Adipocyte (in vitro differentiated cells): ENCODE data around the gene TACC2.
A peak's percentile ranks its signal among the peaks of the same experiment; 100 is the strongest.

Source experiments
- DNase-seq: peaks from one replicate; pipeline ENCODE4 v3.0.0-alpha.2; 2015; ENCODE audit warnings: low read depth
- H3K27me3 ChIP-seq: replicated peaks from 2 replicates; pipeline ENCODE4 v1.7.0; 2013; ENCODE audit warnings: mild to moderate bottlenecking, low read length, moderate library complexity; ENCODE audit not compliant: control insufficient read depth, insufficient read depth
- H3K36me3 ChIP-seq: 2 replicates; pipeline ENCODE4 v1.7.0; 2013; ENCODE audit warnings: low read length, mild to moderate bottlenecking, moderate library complexity; ENCODE audit not compliant: control insufficient read depth, insufficient read depth, severe bottlenecking
- H3K4me1 ChIP-seq: 2 replicates; pipeline ENCODE4 v1.7.0; 2013; ENCODE audit warnings: mild to moderate bottlenecking, low read length, moderate library complexity; ENCODE audit not compliant: control insufficient read depth, insufficient read depth
- H3K4me3 ChIP-seq: 2 replicates; pipeline ENCODE4 v1.7.0; 2013; ENCODE audit warnings: mild to moderate bottlenecking, low read length, moderate library complexity
- H3K9ac ChIP-seq: 2 replicates; pipeline ENCODE4 v1.7.0; 2013; ENCODE audit warnings: mild to moderate bottlenecking, low read length, moderate library complexity
- H3K9me3 ChIP-seq: 2 replicates; pipeline ENCODE4 v1.7.0; 2013; ENCODE audit warnings: mild to moderate bottlenecking, low read length, moderate library complexity; ENCODE audit not compliant: control insufficient read depth

Gene TACC2

DNA sequence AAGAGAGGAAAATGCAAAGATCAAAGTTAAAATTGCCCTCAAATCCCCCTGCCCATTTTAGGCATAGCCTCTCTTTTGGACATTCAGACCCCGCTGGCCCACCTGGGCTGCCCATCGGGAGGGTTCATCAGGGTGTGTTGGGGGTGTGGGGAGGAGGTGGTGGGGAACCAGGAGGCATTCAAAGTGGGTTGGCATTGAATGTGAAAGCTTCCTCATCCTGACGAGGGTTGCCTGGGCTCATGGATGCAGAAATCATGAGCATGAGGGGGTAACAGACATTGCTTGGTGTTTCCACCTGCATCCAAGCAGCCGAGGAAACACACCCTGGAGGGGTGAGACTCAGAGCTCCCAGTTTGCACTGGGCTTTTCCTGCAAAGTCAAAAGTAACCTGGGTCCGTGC is 302.8 kb downstream of the TACC2 start:
- H3K9me3 ChIP-seq: no peaks in the 10 kb centered on the region
- peaks cover 9% of the 10 kb centered on the region for H3K27me3 ChIP-seq
- H3K4me3 ChIP-seq: no peak overlapping the region
- H3K36me3 ChIP-seq: no peaks in the 10 kb centered on the region
- DNase-seq: no peak
- H3K4me1 ChIP-seq: peaks cover 9% of the 10 kb centered on the region
- no peak overlapping the region for H3K9ac ChIP-seq

DNA sequence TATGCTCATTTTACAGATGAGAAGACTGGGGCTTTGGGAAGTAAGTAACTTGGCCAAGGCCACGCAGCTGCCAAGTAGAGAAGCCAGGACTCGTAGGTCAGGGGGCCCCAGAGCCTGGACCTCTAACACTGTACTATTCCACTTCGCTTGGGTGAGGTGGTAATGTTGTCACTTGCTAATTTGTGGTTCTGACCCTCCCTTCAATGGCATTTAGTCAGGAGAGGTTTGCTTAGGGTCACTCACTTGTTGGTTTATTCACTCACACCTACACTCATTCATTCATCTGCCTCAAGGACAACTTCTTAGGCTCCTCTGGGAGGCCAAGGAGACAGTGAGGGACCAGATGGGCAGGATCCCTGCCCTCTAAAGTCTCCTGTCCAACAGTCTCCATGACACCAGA is 303.4 kb downstream of the TACC2 start:
- DNase-seq: no peak
- no peaks in the 10 kb centered on the region for H3K36me3 ChIP-seq

DNA sequence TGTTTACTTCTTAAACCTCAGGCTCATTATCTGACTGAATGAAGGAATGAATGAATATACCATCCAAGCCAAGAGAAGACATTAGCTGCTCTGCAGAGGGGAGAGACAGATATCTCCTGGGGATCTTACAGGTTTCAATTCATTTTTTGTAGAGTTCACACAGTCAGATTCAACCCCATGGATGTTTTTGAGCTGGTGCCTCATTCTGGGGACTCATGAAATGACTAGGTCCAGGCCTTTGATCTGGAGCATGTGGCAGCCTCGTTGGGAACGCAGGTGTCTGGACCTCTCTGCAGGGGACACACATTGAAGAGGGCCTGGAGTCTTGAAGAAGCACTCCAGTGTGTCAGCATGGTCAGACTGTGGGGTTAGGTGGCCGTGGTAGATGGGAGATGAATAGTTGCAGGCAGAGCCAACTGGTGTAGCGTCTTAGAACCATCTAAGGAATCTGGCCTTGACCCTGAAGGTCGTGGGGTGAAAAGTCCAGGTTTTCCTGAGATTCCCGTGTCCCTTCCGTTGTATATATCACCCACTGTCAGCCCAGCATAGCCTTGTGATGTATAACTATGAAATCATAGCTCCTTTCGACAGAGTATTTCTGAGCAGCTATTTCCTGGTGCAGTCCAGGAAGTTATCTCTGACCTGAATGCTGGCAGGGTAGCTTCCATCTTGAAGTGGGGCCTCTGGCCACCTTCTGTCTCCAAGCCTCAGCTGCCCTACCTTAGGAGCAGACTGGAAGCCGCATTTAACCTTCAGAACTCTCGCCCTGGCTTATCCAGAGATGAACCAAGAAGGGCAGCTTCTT is 304.4 kb downstream of the TACC2 start:
- Histone ChIP-seq H3K9ac (no peak overlapping the region), H3K9me3 (no peaks in the 10 kb centered on the region), H3K36me3 (no peaks in the 10 kb centered on the region), H3K4me3 (no peak overlapping the region), H3K27me3 (peaks cover 9% of the 10 kb centered on the region), H3K4me1 (no peaks in the 10 kb centered on the region)
- DNase-seq: no peak

More for the DNA sequence above, 303.4 kb downstream of the TACC2 start:
- Histone ChIP-seq H3K4me3 (no peak overlapping the region), H3K4me1 (peaks cover 2% of the 10 kb centered on the region), H3K9me3 (no peaks in the 10 kb centered on the region), H3K27me3 (peaks cover 9% of the 10 kb centered on the region), H3K9ac (no peak overlapping the region)

DNA sequence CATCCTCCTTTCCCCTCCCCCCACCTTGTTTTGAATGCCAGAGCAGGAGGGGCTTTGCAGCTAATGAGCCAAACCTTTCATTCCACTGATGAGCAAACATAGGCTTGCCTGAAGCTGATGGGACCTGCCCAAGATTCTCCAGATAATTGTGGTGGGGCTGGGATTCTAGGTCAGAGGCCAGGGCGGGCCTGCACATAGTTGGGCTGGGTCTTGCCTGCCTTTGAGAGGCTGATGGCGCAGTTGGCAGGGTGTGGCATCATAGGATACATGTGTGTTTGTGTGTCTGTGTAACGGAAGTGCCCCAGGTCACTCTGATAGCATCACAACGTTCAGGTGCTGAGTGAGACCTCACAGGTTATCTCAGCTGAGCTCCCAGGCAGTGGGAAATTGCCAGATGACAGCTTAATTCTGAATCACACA is 305.0 kb downstream of the TACC2 start:
- DNase-seq: no peak
- no peaks in the 10 kb centered on the region for H3K36me3 ChIP-seq
- no peaks in the 10 kb centered on the region for H3K9me3 ChIP-seq
- no peaks in the 10 kb centered on the region for H3K4me1 ChIP-seq
- peaks cover 9% of the 10 kb centered on the region for H3K27me3 ChIP-seq
- H3K4me3 ChIP-seq: no peak overlapping the region
- H3K9ac ChIP-seq: no peak overlapping the region

DNA sequence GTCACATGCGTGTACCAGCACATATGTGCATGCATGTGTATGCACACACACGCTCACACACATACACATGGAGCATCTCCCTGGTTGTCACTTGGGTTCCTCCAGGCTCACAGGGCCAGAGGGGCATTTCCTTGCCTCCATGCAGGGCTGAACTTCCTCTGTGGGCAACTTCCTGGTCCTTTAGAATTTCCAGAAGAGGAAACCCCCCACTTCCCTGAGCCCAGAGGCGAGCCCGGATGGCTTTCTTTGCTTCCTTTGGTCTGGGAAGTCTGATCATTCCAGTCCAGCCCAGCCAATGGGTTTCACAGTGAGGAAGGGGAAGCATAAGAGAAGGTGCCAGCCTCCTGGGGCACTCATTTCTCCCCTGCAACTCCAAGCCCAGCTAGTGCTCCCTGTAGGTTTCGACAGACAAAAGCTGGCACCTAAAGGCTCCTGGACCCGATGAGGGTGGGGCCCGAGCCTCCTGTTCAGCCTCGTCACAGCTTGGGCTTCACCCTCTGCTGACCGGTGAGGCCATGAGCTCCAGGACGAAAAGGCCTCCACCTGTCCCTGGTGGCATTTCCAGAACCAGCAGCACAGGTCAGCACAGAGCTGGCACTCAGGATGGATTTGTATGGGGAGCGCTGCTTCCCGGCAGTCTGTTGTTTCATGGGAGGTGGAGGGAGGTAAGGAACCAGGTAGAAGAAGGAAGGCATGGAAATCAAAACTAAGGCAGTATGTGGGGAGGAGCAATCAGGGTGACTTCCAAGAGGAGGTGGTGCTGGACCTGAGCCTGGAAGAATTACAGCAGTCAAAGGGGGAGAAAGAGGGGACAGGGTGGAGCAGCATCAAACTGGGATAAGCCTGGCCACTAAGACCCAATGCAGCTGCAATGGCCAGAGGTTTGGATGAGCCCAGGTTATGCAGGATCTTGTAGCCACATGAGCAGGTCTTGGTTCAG is 305.8 kb downstream of the TACC2 start:
- Histone ChIP-seq H3K4me1 (no peaks in the 10 kb centered on the region), H3K9me3 (no peaks in the 10 kb centered on the region), H3K27me3 (peaks cover 9% of the 10 kb centered on the region), H3K4me3 (no peak overlapping the region), H3K9ac (no peak overlapping the region), H3K36me3 (no peaks in the 10 kb centered on the region)
- no peak for DNase-seq

DNA sequence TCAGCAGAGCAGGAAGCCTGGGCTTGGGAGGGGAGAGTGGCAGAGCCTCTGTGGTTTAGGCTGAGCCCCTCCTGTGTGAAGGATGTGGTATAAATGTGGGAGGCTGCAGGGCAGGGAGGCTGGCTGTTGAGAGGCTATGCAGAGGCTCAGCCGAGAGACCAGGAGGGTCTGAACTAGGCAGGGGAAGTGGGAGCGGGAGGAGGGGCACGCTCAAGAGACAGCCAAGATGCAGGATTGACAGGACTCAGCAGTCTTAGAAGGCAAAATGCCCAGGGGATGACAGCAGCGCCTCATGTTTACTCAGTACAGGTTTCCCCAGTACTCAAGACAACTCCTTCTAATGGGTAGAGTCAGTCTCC is 306.5 kb downstream of the TACC2 start:
- Histone ChIP-seq H3K4me3 (no peak overlapping the region), H3K9ac (no peak overlapping the region), H3K27me3 (peaks cover 9% of the 10 kb centered on the region), H3K36me3 (no peaks in the 10 kb centered on the region), H3K4me1 (no peaks in the 10 kb centered on the region), H3K9me3 (no peaks in the 10 kb centered on the region)
- no peak for DNase-seq

DNA sequence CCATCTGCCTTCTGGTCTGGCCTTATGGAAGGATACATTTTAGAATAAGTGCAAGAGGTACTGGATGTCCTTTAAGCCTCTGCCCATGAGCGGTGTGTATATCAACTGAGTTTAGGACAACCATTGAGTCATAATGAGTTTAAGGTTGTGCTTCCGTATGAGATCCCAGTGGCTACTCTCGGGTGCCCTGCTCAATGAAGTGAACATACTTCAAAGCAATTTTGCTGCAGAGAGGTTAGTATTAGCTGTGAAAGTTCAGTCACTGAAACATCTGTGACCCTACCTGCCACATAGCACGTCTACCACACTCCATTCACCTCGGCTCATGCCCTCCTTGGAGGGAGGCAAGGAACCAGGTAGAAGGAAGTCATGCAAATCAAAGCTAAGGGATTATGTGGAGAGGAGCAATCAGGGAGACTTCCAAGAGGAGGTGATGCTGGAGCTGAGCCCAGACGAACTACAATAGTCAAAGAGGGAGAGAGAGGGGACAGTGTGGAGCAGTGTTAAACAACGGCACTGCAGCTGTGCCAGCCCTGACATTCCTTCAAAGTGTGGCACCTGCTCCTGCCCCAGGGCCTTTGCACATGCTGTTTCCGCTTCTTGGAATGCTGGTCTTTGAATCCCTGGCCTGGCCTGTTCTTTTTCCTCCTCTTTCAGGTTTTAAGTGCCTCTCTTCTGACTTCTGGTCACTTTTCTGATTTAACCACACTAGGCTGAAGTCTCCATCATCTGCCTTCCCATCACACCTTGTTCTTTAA is 307.6 kb downstream of the TACC2 start:
- no peak for DNase-seq
- no peaks in the 10 kb centered on the region for H3K9me3 ChIP-seq
- H3K9ac ChIP-seq: no peak overlapping the region
- peaks cover 5% of the 10 kb centered on the region for H3K27me3 ChIP-seq
- H3K4me3 ChIP-seq: no peak overlapping the region
- no peaks in the 10 kb centered on the region for H3K36me3 ChIP-seq
- peaks cover 8% of the 10 kb centered on the region for H3K4me1 ChIP-seq

DNA sequence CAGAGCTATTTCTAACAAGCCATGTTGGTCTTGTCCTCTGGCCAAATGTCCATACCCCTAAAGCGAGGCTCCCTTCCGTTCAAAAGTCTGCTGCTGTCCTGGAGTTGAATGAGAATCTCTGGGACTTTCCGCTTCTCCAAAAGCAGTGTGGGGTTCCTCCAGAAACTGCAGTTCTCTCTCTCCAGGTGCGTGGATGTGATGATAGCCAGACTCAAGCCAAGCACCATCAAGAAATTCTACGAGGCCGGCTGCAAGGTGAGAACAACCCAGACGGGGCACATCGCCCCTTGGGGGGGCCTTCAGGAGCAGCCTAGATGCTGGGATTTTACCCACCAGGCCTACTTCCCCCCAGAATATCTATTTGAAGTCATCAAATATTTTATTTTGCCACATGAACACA is 308.6 kb downstream of the TACC2 start:
- H3K9ac ChIP-seq: no peak overlapping the region
- DNase-seq: no peak
- peaks cover 5% of the 10 kb centered on the region for H3K27me3 ChIP-seq
- H3K36me3 ChIP-seq: no peaks in the 10 kb centered on the region
- no peak overlapping the region for H3K4me3 ChIP-seq
- H3K4me1 ChIP-seq: peaks cover 12% of the 10 kb centered on the region
- H3K9me3 ChIP-seq: no peaks in the 10 kb centered on the region

DNA sequence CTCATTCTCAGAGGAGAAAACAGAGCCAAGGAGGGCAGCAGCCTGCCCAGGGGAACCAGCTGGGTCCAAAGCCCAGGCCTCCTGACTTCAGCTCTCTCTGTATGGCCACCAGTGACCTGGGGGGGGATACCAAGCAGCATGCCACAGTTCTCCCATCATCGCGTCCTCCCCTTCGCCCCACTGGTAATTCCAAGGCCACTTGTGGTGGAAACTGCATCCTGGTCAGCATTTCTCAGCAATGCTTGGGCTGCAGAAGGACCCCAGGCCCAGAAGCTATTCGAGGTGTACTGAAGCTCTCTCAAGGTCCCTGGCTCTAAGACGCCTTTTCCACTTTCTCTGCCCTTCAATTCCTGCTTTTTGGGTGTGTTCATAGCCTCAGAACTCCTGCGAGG is 309.2 kb downstream of the TACC2 start:
- Histone ChIP-seq H3K4me1 (peaks cover 12% of the 10 kb centered on the region), H3K4me3 (no peak overlapping the region), H3K9me3 (no peaks in the 10 kb centered on the region), H3K36me3 (no peaks in the 10 kb centered on the region), H3K27me3 (peaks cover 5% of the 10 kb centered on the region), H3K9ac (no peak overlapping the region)
- no peak for DNase-seq

DNA sequence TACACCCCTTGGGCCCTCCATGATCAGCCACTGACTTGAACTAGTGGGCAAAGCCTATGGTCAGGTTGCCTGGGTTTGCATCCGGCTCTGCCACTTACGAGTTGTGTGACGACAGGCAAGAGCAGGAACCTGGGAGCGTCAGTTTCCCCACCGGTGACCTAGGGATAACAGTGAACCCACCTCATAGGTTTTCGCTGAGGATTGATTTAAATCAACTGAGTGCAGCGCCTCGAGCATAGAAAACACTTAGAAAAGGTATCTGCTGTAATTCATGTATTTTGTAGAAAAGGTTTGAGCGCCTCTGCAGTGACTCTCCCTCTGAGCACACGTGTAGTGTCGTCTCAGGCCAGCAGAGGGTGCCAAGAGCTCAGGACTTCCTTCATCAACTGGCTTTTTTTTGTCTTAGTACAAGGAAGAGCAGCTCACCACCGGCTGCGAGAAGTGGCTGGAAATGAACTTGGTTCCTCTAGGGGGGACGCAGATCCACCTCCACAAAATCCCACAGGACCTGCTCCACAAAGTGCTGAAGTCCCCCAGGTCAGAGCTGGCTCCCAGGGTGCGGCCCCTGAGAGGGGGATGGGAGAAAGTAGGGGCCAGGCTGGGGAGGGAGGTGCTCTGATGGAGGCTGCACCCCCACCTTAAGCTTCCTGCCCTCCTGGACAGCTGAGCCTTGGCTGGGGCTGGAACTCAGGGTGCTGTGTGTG is 309.8 kb downstream of the TACC2 start:
- peaks cover 5% of the 10 kb centered on the region for H3K27me3 ChIP-seq
- H3K4me3 ChIP-seq: no peak overlapping the region
- no peaks in the 10 kb centered on the region for H3K36me3 ChIP-seq
- peaks cover 12% of the 10 kb centered on the region for H3K4me1 ChIP-seq
- H3K9me3 ChIP-seq: no peaks in the 10 kb centered on the region
- no peak overlapping the region for H3K9ac ChIP-seq
- DNase-seq: peak; percentile 91
